HEK293T (cell line): ENCODE results near the gene GCSH.

ENCODE experiments used
- CTCF ChIA-PET: fragments of 350-600 bp; formaldehyde crosslinking; extraction: SDS; loops from one replicate; lab custom pipeline; 2021; ENCODE audit warnings: antibody characterized with exemption, inconsistent platforms; lab: Yijun Ruan, JAX
- POLR2A ChIA-PET: fragments of 350-600 bp; formaldehyde crosslinking; extraction: SDS; loops from one replicate; lab custom pipeline; 2020; ENCODE audit warnings: antibody characterized with exemption, inconsistent platforms; lab: Yijun Ruan, JAX
- DNase-seq: peaks from one replicate; pipeline ENCODE4 v3.0.0; 2012; ENCODE audit warnings: mixed read lengths; ENCODE audit errors: extremely low spot score
- ARNT ChIP-seq: fragments of 450-650 bp; IDR thresholded peaks from 2 replicates; pipeline ENCODE4 v1.6.1; 2017; ENCODE audit warnings: mild to moderate bottlenecking
- BHLHE40 ChIP-seq: fragments of 450-650 bp; IDR thresholded peaks from 2 replicates; pipeline ENCODE4 v1.6.1; 2016; ENCODE audit warnings: mild to moderate bottlenecking, moderate library complexity, borderline replicate concordance
- CTBP1 ChIP-seq: fragments of 450-650 bp; IDR thresholded peaks from 2 replicates; pipeline ENCODE4 v1.6.1; 2016; ENCODE audit warnings: borderline replicate concordance
- ELF4 ChIP-seq: fragments of 450-650 bp; IDR thresholded peaks from 2 replicates; pipeline ENCODE4 v1.6.1; 2017; ENCODE audit warnings: antibody characterized with exemption
- FOXA1 ChIP-seq: fragments of 450-650 bp; IDR thresholded peaks from 2 replicates; pipeline ENCODE4 v1.6.1; 2016; ENCODE audit warnings: mild to moderate bottlenecking
- FOXK2 ChIP-seq: fragments of 450-650 bp; IDR thresholded peaks from 2 replicates; pipeline ENCODE4 v1.6.1; 2016; ENCODE audit warnings: mild to moderate bottlenecking
- FOXM1 ChIP-seq: fragments of 450-650 bp; IDR thresholded peaks from 2 replicates; pipeline ENCODE4 v1.6.1; 2017; ENCODE audit warnings: mild to moderate bottlenecking, borderline replicate concordance
- HDGF ChIP-seq: fragments of 450-650 bp; IDR thresholded peaks from 2 replicates; pipeline ENCODE4 v1.6.1; 2017; ENCODE audit warnings: antibody characterized with exemption, borderline replicate concordance
- L3MBTL2 ChIP-seq: fragments of 450-650 bp; conservative IDR thresholded peaks from 2 replicates; pipeline ENCODE4 v1.6.1; 2016; ENCODE audit warnings: mild to moderate bottlenecking
- LEF1 ChIP-seq: fragments of 450-650 bp; IDR thresholded peaks from 2 replicates; pipeline ENCODE4 v1.6.1; 2017; ENCODE audit warnings: mild to moderate bottlenecking, borderline replicate concordance
- NFRKB ChIP-seq: fragments of 450-650 bp; IDR thresholded peaks from 2 replicates; pipeline ENCODE4 v1.6.1; 2016; ENCODE audit warnings: mild to moderate bottlenecking, moderate library complexity
- PKNOX1 ChIP-seq: fragments of 450-650 bp; IDR thresholded peaks from 2 replicates; pipeline ENCODE4 v1.6.1; 2016
- SP1 ChIP-seq: fragments of 450-650 bp; IDR thresholded peaks from 2 replicates; pipeline ENCODE4 v1.6.1; 2017
- SUZ12 ChIP-seq: fragments of 450-650 bp; IDR thresholded peaks from 2 replicates; pipeline ENCODE4 v1.6.1; 2016; ENCODE audit warnings: mild to moderate bottlenecking
- TARDBP ChIP-seq: fragments of 450-650 bp; IDR thresholded peaks from 2 replicates; pipeline ENCODE4 v1.6.1; 2016
- ZNF384 ChIP-seq: fragments of 450-650 bp; IDR thresholded peaks from 2 replicates; pipeline ENCODE4 v1.6.1; 2016

Gene GCSH

GRCh38 chr16:81136390-81137335 lies 40.5 kb upstream of the GCSH start:
- no peak for DNase-seq
- ChIA-PET POLR2A (no interaction called here), CTCF (interaction anchor here (0.7 kb wide), 1 partner anchor 18 kb away, joined by 3 read pairs; no protein-coding TSS in a partner anchor)
- TF ChIP-seq FOXK2 (no peak), BHLHE40 (no peak), ARNT (no peak), TARDBP (no peak), LEF1 (no peak), FOXM1 (no peak), ZNF384 (no peak), ELF4 (no peak), L3MBTL2 (no peak), HDGF (no peak), SP1 (no peak), PKNOX1 (no peak), NFRKB (no peak), CTBP1 (no peak), SUZ12 (no peak), FOXA1 (no peak)

GRCh38 chr16:81130126-81130525 lies 33.9 kb upstream of the GCSH start:
- CTCF ChIA-PET = no interaction called here

GRCh38 chr16:81128726-81129524 lies 32.7 kb upstream of the GCSH start:
- ChIA-PET CTCF (no interaction called here), POLR2A (no interaction called here)
- TF ChIP-seq FOXA1 (no peak), FOXM1 (no peak), SP1 (no peak), NFRKB (no peak), LEF1 (no peak), HDGF (no peak), L3MBTL2 (no peak)
- DNase-seq = no peak

More at GRCh38 chr16:81130126-81130525, 33.9 kb upstream of the GCSH start:
- POLR2A ChIA-PET = no interaction called here
- DNase-seq = no peak
- TF ChIP-seq L3MBTL2 (no peak), NFRKB (no peak), TARDBP (no peak), SP1 (no peak), FOXM1 (no peak), ELF4 (no peak), CTBP1 (no peak), ZNF384 (no peak), FOXA1 (no peak), FOXK2 (no peak), SUZ12 (no peak), PKNOX1 (no peak)

GRCh38 chr16:81127051-81127450 lies 30.9 kb upstream of the GCSH start:
- TF ChIP-seq BHLHE40 = no peak
- no peak for TF ChIP-seq L3MBTL2
- TF ChIP-seq SUZ12 = no peak
- no peak for TF ChIP-seq ARNT
- no peak for TF ChIP-seq NFRKB
- no peak for TF ChIP-seq ELF4
- no peak for TF ChIP-seq TARDBP
- TF ChIP-seq FOXK2 = no peak
- no peak for TF ChIP-seq HDGF
- TF ChIP-seq SP1 = no peak
- TF ChIP-seq FOXM1 = no peak
- no peak for TF ChIP-seq LEF1
- TF ChIP-seq FOXA1 = no peak
- no peak for DNase-seq
- ChIA-PET POLR2A (no interaction called here), CTCF (no interaction called here)

GRCh38 chr16:81123092-81123852 lies 27.1 kb upstream of the GCSH start:
- POLR2A ChIA-PET = interaction anchor here (0.5 kb wide), 1 partner anchor 19 kb away, joined by 3 read pairs; no protein-coding TSS in a partner anchor
- DNase-seq = no peak
- TF ChIP-seq TARDBP = no peak
- no peak for TF ChIP-seq FOXK2
- no peak for TF ChIP-seq ELF4
- TF ChIP-seq LEF1 = no peak
- TF ChIP-seq FOXA1 = no peak
- TF ChIP-seq SUZ12 = no peak
- no peak for TF ChIP-seq FOXM1
- TF ChIP-seq PKNOX1 = no peak
- no peak for TF ChIP-seq ZNF384
- no peak for TF ChIP-seq ARNT
- TF ChIP-seq BHLHE40 = no peak
- TF ChIP-seq HDGF = no peak
- no peak for TF ChIP-seq SP1
- TF ChIP-seq CTBP1 = no peak
- no peak for TF ChIP-seq L3MBTL2
- no peak for TF ChIP-seq NFRKB
- CTCF ChIA-PET = no interaction called here
